Mononuclear cell (primary cell): ENCODE results near the gene TRH. TPM values are rescaled to one million over a fixed set of nuclear protein-coding genes. Genes with fewer than 3 reads are reported as not detected.
"Not testable (repeated sequence)": the region's sequence is repeated elsewhere in the genome, so short reads cannot be mapped to it uniquely, and the experiment has no call there.

Experiments
- H3K27me3 ChIP-seq: 2 replicates; pipeline ENCODE4 v1.6.0; 2011; ENCODE audit warnings: low read length, control low read depth; ENCODE audit not compliant: insufficient read depth
- H3K4me1 ChIP-seq: 2 replicates; pipeline ENCODE4 v1.5.1; 2011; ENCODE audit warnings: mild to moderate bottlenecking, low read length, control low read depth; ENCODE audit not compliant: insufficient read depth
- H3K4me3 ChIP-seq: 2 replicates; pipeline ENCODE4 v1.5.1; 2011; ENCODE audit warnings: mild to moderate bottlenecking, low read length, moderate library complexity
- H3K9me3 ChIP-seq: 2 replicates; pipeline ENCODE4 v1.5.1; 2011; ENCODE audit warnings: low read depth, mild to moderate bottlenecking, control low read depth, low read length
- total RNA-seq: library from RNA; depleted of rRNA; stranded (reverse); fragments of >200 nt; gene quantifications from one replicate; pipeline ENCODE4 v1.2.3, GENCODE V29; 2012

TRH gene
- total RNA-seq, 1 donor: 0.10 TPM

DNA sequence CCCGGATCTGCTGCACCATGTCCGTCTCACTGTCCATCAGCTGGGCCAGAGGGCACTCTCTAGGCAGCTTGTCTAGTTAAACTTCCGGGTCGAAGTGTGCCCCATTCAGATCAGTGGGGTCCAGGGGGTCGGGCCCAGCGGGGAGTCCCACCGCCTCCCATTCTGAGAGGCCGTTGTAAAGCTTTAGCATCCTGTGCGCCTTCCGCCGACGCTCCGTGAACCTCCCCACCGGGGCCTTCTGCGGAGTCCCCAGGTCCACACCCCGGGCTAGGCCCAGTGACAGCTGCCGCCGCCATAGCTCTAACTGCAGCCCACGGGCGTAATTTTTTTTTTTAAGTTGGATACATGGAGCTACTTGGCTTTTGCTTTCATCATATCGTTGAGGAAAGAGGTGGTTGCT is 38.7 kb downstream of the TRH start:
- H3K9me3 ChIP-seq, H3K4me1 ChIP-seq, H3K4me3 ChIP-seq, H3K27me3 ChIP-seq: not testable (repeated sequence)

DNA sequence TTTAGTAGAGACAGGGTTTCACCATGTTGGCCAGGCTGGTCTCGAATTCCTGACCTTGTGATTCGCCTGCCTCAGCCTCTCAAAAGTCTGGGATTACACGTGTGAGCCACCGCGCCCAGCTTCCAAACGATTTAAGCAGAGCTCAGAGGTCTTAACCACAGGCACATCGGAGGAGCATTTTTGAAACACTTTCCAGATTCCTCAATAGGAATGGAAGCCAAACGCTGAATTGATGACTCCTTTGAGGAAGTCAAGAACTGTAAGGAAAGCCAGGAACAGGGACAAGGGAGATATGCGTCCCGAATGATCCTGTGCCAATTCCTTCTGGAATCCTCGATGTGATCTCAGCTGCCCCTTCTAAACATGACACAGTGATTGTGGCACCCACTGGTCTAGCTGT is 40.0 kb downstream of the TRH start:
- Histone ChIP-seq H3K9me3 (no peaks in the 10 kb centered on the region), H3K4me3 (no peak overlapping the region), H3K27me3 (no peaks in the 10 kb centered on the region), H3K4me1 (no peaks in the 10 kb centered on the region)

GRCh38 chr3:130017661-130018060 is 43.1 kb downstream of the TRH start:
- not testable (repeated sequence) for H3K4me3 ChIP-seq, H3K27me3 ChIP-seq, H3K9me3 ChIP-seq, H3K4me1 ChIP-seq

DNA sequence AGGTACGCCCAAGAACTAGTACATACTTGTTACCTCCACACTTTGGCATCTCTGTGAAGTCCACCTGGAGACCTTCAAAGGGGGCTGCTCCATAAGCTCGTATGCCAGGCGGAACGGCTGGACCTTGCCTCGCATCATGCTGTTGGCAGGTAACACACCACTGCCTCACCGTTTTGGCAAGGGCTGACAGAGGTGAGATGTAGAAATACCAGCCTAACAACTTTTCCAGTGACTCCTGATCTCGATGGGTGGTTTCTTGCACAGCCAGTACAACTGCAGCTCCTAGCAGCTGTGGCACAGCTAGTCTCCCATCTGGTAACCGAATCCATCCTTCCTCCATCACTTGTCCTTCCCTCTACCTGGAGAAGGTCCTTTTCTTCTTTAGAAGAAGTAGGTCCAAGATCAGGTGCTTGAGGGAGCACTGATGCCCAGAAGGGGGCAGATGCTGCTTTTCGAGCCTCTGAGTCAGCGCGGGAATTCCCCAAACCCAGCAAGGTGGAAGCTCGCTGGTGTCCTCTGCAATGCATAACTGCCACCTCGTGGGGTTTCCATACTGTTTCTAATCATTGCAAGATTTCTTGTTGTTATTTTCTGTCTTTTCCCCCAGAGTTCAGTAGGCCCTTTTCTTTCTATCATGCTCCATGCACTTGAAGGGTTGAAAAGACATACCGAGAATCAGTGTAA is 51.8 kb downstream of the TRH start:
- not testable (repeated sequence) for H3K9me3 ChIP-seq, H3K27me3 ChIP-seq, H3K4me3 ChIP-seq, H3K4me1 ChIP-seq

DNA sequence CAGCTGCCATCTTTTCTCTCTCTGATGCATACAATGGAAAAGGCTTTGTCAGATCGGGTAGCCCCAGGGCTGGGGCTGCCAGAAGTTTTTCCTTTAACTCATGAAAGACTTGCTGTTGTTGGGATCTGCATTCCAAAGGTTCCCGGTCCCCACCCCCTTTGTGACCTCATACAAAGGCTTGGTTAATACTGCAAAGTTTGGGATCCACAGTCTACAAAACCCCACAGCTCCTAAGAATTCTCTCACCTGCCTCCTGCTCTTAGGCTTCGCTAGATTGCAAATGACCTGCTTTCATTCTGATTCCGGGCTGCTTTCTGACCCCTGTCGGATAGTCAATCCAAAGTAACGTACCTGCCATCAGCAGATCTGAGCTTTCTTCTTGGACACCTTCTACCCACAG is 52.9 kb downstream of the TRH start:
- not testable (repeated sequence) for H3K4me1 ChIP-seq

More for the DNA sequence above, 52.9 kb downstream of the TRH start:
- not testable (repeated sequence) for H3K27me3 ChIP-seq, H3K4me3 ChIP-seq, H3K9me3 ChIP-seq

Other genes with a start within 250 kb of the TRH start
- gene TMCC1, start 81.0 kb upstream of the TRH start, total RNA-seq: 17.1 TPM
- not detected for gene ALG1L2, start 107.1 kb downstream of the TRH start, total RNA-seq